Measurements from ENCODE around the gene GCK. TPM values are rescaled to one million over a fixed set of nuclear protein-coding genes. Genes with fewer than 3 reads are reported as not detected.
A peak's percentile ranks its signal among the peaks of the same experiment; 100 is the strongest.

The GCK gene
- total RNA-seq, 1 donor from 2014 or later = 2.7 TPM

DNA sequence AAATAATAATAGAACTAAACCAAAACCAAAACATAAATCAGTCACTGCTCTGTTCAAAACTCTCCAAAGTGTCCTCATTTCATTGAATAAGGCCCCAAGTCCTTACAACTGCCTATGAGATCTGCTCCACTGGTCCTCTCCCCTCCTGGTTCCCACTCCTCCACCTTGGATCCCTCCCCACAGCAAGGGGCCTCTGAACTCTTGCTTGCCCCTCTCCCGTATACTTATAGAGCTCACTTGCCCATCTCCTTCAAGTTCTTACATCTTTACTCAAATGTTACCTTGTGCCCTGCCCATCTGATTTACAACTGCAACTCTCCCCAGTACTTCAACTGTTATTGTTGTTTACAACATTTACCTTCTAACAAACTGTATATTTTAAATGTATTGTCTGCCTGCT lies 66.7 kb downstream of the GCK start:
- Histone ChIP-seq H3K27me3 (no peaks in the 10 kb centered on the region), H3K4me3 (peak overlapping the region; percentile 70 to 83), H3K36me3 (peaks cover 0 to 32% of the 10 kb centered on the region in 2 donors), H3K4me1 (peaks cover 6 to 14% of the 10 kb centered on the region in 2 donors), H3K27ac (peak overlapping the region; percentile 80 to 91), H3K9me3 (no peaks in the 10 kb centered on the region)
- intact Hi-C loops (cut with DNase I) = loop anchor here (2.0 to 10.0 kb wide), 3 partner anchors 50 to 372 kb away; partner anchors contain the start of genes NUDCD3 and YKT6
- TF ChIP-seq, protein P1, sequence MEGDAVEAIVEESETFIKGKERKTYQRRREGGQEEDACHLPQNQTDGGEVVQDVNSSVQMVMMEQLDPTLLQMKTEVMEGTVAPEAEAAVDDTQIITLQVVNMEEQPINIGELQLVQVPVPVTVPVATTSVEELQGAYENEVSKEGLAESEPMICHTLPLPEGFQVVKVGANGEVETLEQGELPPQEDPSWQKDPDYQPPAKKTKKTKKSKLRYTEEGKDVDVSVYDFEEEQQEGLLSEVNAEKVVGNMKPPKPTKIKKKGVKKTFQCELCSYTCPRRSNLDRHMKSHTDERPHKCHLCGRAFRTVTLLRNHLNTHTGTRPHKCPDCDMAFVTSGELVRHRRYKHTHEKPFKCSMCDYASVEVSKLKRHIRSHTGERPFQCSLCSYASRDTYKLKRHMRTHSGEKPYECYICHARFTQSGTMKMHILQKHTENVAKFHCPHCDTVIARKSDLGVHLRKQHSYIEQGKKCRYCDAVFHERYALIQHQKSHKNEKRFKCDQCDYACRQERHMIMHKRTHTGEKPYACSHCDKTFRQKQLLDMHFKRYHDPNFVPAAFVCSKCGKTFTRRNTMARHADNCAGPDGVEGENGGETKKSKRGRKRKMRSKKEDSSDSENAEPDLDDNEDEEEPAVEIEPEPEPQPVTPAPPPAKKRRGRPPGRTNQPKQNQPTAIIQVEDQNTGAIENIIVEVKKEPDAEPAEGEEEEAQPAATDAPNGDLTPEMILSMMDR (IDR thresholded peaks at IDR 0.05) = no peak
- DNase-seq (ENCODE audit: low spot score in 2 of 2) = no peak

DNA sequence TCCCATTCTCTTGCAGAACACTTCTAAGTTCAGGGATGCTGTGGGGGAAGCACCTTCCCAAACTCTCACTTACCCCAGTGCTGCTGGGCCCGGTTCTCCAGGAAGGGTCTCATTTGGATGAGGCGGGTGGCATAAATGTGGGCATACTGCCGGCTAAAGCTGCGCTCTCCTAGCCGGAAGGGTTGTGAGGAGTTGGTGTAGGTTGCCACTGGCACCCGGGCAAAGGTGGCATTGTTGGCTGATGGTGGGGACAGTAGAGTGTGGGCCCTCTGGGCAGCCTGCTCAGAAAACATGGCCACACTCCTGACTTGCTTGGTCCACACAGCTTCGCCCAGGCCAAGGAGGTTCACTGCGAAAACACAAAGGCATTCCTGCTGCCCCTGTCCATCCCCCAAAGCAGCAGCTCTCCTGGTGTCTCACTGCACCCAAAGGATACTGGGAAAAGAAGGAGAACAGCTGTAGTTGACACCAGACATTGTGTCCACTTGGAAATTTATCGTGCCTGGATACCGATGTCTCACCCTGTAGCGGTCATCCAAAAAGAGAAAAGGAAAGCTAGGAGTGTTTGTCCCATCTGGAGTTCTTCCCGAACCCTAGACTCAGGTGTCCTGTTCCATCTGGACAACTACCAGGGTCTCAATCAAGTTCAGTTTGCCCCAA lies 67.3 kb downstream of the GCK start:
- no peak for DNase-seq (ENCODE audit: low spot score in 2 of 2)
- H3K4me3 ChIP-seq = no peak overlapping the region
- no peaks in the 10 kb centered on the region for H3K9me3 ChIP-seq
- intact Hi-C loops (cut with DNase I) = loop anchor here (2.0 to 10.0 kb wide), 3 partner anchors 49 to 373 kb away; partner anchors contain the start of genes NUDCD3 and YKT6
- H3K36me3 ChIP-seq = peaks cover 0 to 32% of the 10 kb centered on the region in 2 donors
- TF ChIP-seq, protein P1 (IDR thresholded peaks at IDR 0.05) = no peak
- H3K27ac ChIP-seq = peak overlapping the region; percentile 80 to 91
- H3K27me3 ChIP-seq = no peaks in the 10 kb centered on the region
- peaks cover 6 to 14% of the 10 kb centered on the region in 2 donors for H3K4me1 ChIP-seq

DNA sequence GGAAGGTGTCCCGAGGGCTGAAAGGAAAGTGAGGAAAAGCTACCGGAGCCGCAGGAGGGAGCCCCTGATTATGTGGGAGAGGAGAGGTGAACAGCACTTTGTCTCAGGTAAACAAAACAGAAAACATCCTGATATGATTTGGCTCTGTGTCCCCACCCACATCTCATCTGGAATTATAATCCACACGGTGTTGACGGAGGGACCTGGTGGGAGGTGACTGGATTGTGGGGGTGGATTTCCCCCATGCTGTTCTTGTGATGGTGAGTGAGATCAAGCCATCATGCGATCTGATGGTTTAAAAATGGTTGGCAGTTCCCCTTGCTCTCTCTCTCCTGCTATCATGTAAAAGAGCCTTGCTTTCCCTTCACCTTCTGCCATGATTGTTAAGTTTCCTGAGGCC lies 68.8 kb downstream of the GCK start:
- TF ChIP-seq, protein P1 (IDR thresholded peaks at IDR 0.05) = no peak

DNA sequence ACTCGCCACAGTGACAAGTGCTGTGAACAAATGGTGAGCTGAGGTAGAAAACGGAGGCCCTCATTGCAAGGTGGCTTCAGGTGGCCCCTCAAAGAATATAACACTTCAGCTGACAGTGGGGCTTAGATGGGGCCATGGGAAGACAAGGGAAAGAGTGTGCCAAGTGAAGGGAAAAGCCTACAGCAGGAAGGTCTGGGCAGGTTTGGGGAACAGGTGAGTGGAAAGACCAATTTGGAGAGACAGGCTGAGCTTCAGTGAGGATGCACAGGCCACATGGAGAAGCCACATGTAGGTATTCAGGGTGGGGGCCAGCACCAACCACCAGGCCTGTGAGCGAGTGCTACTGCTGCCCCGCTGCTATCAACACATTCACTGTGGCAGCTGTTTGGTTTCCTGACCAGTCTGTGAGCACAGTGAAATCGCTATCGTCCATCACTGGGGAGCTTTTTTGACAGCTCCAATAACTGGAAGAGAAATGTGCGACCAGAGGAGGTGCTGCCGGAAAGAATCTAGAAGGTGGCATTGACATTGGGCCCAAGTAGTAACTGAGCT lies 69.3 kb downstream of the GCK start:
- Histone ChIP-seq H3K4me1 (peaks cover 6 to 14% of the 10 kb centered on the region in 2 donors), H3K36me3 (peaks cover 7 to 44% of the 10 kb centered on the region in 2 donors), H3K9me3 (no peaks in the 10 kb centered on the region), H3K4me3 (no peak overlapping the region), H3K27me3 (no peaks in the 10 kb centered on the region), H3K27ac (no peak overlapping the region)
- intact Hi-C loops (cut with DNase I) = loop anchor here (5.0 to 10.0 kb wide), 2 partner anchors 82 to 375 kb away; partner anchors contain the start of genes NUDCD3 and YKT6
- TF ChIP-seq, protein P1 (IDR thresholded peaks at IDR 0.05) = no peak
- DNase-seq (ENCODE audit: low spot score in 2 of 2) = no peak

More for the DNA sequence above, 68.8 kb downstream of the GCK start:
- peaks cover 6 to 42% of the 10 kb centered on the region in 2 donors for H3K36me3 ChIP-seq
- H3K9me3 ChIP-seq = no peaks in the 10 kb centered on the region
- peaks cover 6 to 14% of the 10 kb centered on the region in 2 donors for H3K4me1 ChIP-seq
- intact Hi-C loops (cut with DNase I) = loop anchor here (5.0 to 10.0 kb wide), 2 partner anchors 82 to 374 kb away; partner anchors contain the start of genes NUDCD3 and YKT6
- H3K27me3 ChIP-seq = no peaks in the 10 kb centered on the region
- no peak for DNase-seq (ENCODE audit: low spot score in 2 of 2)
- no peak overlapping the region for H3K4me3 ChIP-seq
- no peak overlapping the region for H3K27ac ChIP-seq

DNA sequence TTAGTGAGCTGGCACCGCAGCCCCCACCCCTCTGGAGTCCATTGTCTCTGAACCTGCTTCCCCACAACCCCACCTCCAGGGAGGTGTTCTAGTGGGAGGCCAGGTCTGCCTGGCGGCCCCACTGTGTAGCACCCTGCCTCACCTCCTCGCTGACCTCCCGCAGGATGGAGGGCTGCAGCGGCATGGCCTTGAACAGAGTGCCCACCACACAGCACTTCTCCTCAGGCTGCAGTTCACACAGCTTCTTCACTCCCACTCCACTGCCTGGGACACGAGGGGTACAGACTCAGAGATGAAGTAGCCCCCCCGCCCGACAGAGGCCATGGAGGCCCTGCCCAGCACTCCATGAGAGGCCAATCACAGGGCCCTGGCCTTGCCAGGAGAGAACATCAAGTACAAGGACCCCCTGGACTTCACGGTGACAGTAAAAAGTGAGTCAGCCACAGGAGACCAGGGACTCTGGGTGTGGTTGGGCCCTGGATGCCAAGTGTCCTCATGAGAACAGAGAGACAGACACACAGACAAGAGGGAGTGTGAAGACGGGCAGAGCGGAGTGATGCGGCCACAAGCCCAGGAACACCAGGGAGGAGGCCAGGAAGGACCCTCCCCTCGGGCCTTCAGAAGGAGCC lies 71.3 kb downstream of the GCK start:
- H3K4me3 ChIP-seq = no peak overlapping the region
- intact Hi-C loops (cut with DNase I) = no loop called here
- H3K27ac ChIP-seq = no peak overlapping the region
- peaks cover 6 to 18% of the 10 kb centered on the region in 2 donors for H3K4me1 ChIP-seq
- peaks cover 26 to 64% of the 10 kb centered on the region in 2 donors for H3K36me3 ChIP-seq
- H3K9me3 ChIP-seq = no peaks in the 10 kb centered on the region
- no peaks in the 10 kb centered on the region for H3K27me3 ChIP-seq
- TF ChIP-seq, protein P1 (IDR thresholded peaks at IDR 0.05) = no peak
- DNase-seq (ENCODE audit: low spot score in 2 of 2) = no peak
